Stimulated activated CD4-positive, alpha-beta T cell treated with anti-CD3 and anti-CD28 coated beads, Interleukin-4, amount 100 ng/mL, for 24 hours (primary cell): ENCODE results near the gene RETREG2.
"Not testable (repeated sequence)": the region's sequence is repeated elsewhere in the genome, so short reads cannot be mapped to it uniquely, and the experiment has no call there.

ENCODE experiments used
- DNase-seq: peaks from one replicate; pipeline ENCODE4 v3.0.0-alpha.2; 2020

Gene RETREG2

GRCh38 chr2:219199470-219200211, 21.6 kb downstream of the RETREG2 start:
- no peak for DNase-seq

- not testable (repeated sequence) for DNase-seq
These were observed 22.6 kb downstream of the RETREG2 start for GRCh38 chr2:219200502-219201326.

GRCh38 chr2:219201331-219201730, 23.3 kb downstream of the RETREG2 start:
- not testable (repeated sequence) for DNase-seq

- no peak for DNase-seq
These were observed 26.5 kb downstream of the RETREG2 start for GRCh38 chr2:219204425-219205164.

GRCh38 chr2:219205165-219205538, 27.1 kb downstream of the RETREG2 start:
- no peak for DNase-seq

- no peak for DNase-seq
These were observed 27.9 kb downstream of the RETREG2 start for GRCh38 chr2:219205981-219206327.

- peak; percentile 94 for DNase-seq
These were observed 28.5 kb downstream of the RETREG2 start, which contains the start of gene ZFAND2B for GRCh38 chr2:219206328-219207133. Gene ZFAND2B (plus strand): TSS chr2:219206782. CDS start chr2:219206988, 206 bp downstream.

- no peak for DNase-seq
These were observed 29.2 kb downstream of the RETREG2 start for GRCh38 chr2:219207134-219207883.

- no peak for DNase-seq
These were observed 30.0 kb downstream of the RETREG2 start for GRCh38 chr2:219207884-219208740.

GRCh38 chr2:219209236-219210195, 31.4 kb downstream of the RETREG2 start:
- DNase-seq = no peak

- no peak for DNase-seq
These were observed 32.3 kb downstream of the RETREG2 start for GRCh38 chr2:219210196-219210885.

- DNase-seq = no peak
These were observed 32.8 kb downstream of the RETREG2 start for GRCh38 chr2:219210886-219211362.

GRCh38 chr2:219213026-219213415, 34.9 kb downstream of the RETREG2 start:
- no peak for DNase-seq

GRCh38 chr2:219213486-219214071, 35.5 kb downstream of the RETREG2 start:
- DNase-seq = no peak

GRCh38 chr2:219214141-219214540, 36.1 kb downstream of the RETREG2 start:
- DNase-seq = no peak

- no peak for DNase-seq
These were observed 36.7 kb downstream of the RETREG2 start for GRCh38 chr2:219214786-219215185.

- no peak for DNase-seq
These were observed 37.9 kb downstream of the RETREG2 start for GRCh38 chr2:219215871-219216534.

- DNase-seq = no peak
These were observed 38.5 kb downstream of the RETREG2 start for GRCh38 chr2:219216535-219216915.
